ENCODE results near the gene AMT.

DNA sequence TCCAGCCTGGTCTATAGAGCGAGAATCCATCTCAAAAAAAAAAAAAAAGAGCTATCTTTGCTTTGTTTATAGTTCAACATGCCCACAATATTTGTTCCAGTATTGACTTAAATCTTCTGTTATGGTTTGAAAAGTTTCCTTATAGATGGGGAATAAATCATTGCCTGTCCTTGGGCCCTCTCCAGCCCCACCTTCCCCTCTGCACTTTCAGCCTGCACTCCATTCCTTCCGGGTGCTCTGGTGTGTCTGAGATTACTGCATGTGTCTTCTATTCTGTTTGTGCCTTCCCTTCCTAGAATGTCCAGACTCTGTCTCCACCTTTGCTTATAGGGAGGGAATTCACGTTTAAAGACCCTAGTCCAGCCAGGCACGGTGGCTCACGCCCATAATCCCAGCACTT, 38.9 kb downstream of the AMT start:
- TF ChIP-seq EZH2 (IDR thresholded peaks at IDR 0.05; ENCODE audit: borderline replicate concordance, low read depth, low read length, poor library complexity, severe bottlenecking), result no peak
- TF ChIP-seq, protein P1, sequence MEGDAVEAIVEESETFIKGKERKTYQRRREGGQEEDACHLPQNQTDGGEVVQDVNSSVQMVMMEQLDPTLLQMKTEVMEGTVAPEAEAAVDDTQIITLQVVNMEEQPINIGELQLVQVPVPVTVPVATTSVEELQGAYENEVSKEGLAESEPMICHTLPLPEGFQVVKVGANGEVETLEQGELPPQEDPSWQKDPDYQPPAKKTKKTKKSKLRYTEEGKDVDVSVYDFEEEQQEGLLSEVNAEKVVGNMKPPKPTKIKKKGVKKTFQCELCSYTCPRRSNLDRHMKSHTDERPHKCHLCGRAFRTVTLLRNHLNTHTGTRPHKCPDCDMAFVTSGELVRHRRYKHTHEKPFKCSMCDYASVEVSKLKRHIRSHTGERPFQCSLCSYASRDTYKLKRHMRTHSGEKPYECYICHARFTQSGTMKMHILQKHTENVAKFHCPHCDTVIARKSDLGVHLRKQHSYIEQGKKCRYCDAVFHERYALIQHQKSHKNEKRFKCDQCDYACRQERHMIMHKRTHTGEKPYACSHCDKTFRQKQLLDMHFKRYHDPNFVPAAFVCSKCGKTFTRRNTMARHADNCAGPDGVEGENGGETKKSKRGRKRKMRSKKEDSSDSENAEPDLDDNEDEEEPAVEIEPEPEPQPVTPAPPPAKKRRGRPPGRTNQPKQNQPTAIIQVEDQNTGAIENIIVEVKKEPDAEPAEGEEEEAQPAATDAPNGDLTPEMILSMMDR (conservative IDR thresholded peaks at IDR 0.05; ENCODE audit: low read depth, low read length), result no peak

All from A673 (cell line).